Keratinocyte (primary cell): ENCODE results near the gene OTUD7B.

Experiments used
- EZH2 ChIP-seq: IDR thresholded peaks from one replicate; pipeline ENCODE4 v1.6.1; 2012; ENCODE audit warnings: inconsistent platforms, mild to moderate bottlenecking, low read length, moderate library complexity
- TF ChIP-seq, protein P1 (sequence below), 3 experiments: IDR thresholded peaks in 1 of 3; conservative IDR thresholded peaks in 1 of 3; optimal IDR thresholded peaks in 1 of 3; 2 replicates in 2 of 3; 3 replicates in 1 of 3; pipeline versions ENCODE3 to v1.5.1; 2011; ENCODE audit warnings: low read length in 3 of 3, mild to moderate bottlenecking in 3 of 3, moderate library complexity in 2 of 3, control low read depth in 1 of 3, inconsistent platforms in 1 of 3; ENCODE audit not compliant: insufficient read depth in 2 of 3; ENCODE audit errors: extremely low read depth in 1 of 3

DNA sequence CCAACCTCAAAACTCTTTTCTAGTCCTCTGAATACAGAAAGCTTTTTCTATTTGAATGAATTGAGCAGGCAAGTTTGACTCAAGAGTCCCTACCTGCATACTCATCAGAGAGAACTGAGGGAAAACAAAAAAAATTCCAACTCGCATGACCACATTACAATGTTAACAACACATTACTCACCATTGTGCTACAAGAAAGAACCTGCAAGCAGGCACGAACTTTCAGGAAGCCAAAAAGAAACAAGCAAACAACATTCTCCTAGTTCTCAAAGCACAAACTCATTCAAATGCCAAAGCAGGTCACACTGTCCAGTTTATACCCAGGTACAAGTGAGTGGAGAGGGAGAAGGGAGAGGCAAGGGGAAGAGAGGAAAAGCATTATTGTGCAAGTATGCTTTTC, 14.6 kb downstream of the OTUD7B start:
- TF ChIP-seq, protein P1, sequence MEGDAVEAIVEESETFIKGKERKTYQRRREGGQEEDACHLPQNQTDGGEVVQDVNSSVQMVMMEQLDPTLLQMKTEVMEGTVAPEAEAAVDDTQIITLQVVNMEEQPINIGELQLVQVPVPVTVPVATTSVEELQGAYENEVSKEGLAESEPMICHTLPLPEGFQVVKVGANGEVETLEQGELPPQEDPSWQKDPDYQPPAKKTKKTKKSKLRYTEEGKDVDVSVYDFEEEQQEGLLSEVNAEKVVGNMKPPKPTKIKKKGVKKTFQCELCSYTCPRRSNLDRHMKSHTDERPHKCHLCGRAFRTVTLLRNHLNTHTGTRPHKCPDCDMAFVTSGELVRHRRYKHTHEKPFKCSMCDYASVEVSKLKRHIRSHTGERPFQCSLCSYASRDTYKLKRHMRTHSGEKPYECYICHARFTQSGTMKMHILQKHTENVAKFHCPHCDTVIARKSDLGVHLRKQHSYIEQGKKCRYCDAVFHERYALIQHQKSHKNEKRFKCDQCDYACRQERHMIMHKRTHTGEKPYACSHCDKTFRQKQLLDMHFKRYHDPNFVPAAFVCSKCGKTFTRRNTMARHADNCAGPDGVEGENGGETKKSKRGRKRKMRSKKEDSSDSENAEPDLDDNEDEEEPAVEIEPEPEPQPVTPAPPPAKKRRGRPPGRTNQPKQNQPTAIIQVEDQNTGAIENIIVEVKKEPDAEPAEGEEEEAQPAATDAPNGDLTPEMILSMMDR (optimal IDR thresholded peaks at IDR 0.05 in 1 of 3, IDR thresholded peaks at IDR 0.05 in 1 of 3, conservative IDR thresholded peaks at IDR 0.05 in 1 of 3; ENCODE audit: extremely low read depth in 1 of 3, insufficient read depth in 2 of 3, low read length in 3 of 3) = no peak
- TF ChIP-seq EZH2 = no peak
